PC-3 (cell line): ENCODE results near the gene OCA2. TPM values are rescaled to one million over a fixed set of nuclear protein-coding genes. Genes with fewer than 3 reads are reported as not detected.

ENCODE experiments used
- ATAC-seq: fragments of 200-7000 bp; cut with Tn5 transposase; 2 replicates; pipeline ENCODE4 v1.9.1; 2020; ENCODE audit warnings: mild to moderate bottlenecking, moderate library complexity
- BruUV-seq: library from RNA; stranded (reverse); fragments of 400-500 nt; replicated peaks from 2 replicates; lab custom pipeline; 2021; lab: Mats Ljungman, UMichigan
- CTCF ChIA-PET: fragments of 300-600 bp; sonication (Branson Sonifier 250); formaldehyde crosslinking; loops from one replicate; lab custom pipeline; 2022; ENCODE audit warnings: antibody characterized with exemption; lab: Charles Lee
- POLR2A ChIA-PET: fragments of 300-600 bp; sonication (Branson Sonifier 250); formaldehyde crosslinking; loops from one replicate; lab custom pipeline; 2022; ENCODE audit warnings: antibody characterized with exemption; ENCODE audit not compliant: unreplicated experiment; lab: Charles Lee
- DNase-seq: peaks from one replicate; pipeline ENCODE4 v3.0.0-alpha.2; 2015
- H2AFZ ChIP-seq: fragments of 300-600 bp; sonication (generic); 2 replicates; pipeline ENCODE4 v1.6.0; 2016; ENCODE audit warnings: antibody characterized with exemption, low read length
- H3F3A ChIP-seq: fragments of 300-600 bp; sonication (generic); one replicate; pipeline ENCODE4 v1.6.0; 2017; ENCODE audit warnings: antibody characterized with exemption, low read length, control low read depth, mild to moderate bottlenecking; ENCODE audit not compliant: unreplicated experiment
- H3K27ac ChIP-seq: fragments of 300-600 bp; sonication (generic); 2 replicates; pipeline ENCODE4 v1.5.1; 2016; ENCODE audit warnings: mild to moderate bottlenecking, low read length
- H3K27me3 ChIP-seq: fragments of 300-600 bp; sonication (generic); 2 replicates; pipeline ENCODE4 v1.6.1; 2016; ENCODE audit warnings: low read length, mixed read lengths
- H3K36me3 ChIP-seq: fragments of 300-600 bp; sonication (generic); 2 replicates; pipeline ENCODE4 v1.6.1; 2016; ENCODE audit warnings: low read depth, mixed run types, low read length, mixed read lengths
- H3K4me1 ChIP-seq: fragments of 300-600 bp; sonication (generic); 2 replicates; pipeline ENCODE4 v1.5.1; 2016; ENCODE audit warnings: low read length; ENCODE audit not compliant: insufficient read depth
- H3K4me2 ChIP-seq: fragments of 300-600 bp; sonication (generic); 2 replicates; pipeline ENCODE4 v1.6.0; 2016; ENCODE audit warnings: low read length
- H3K4me3 ChIP-seq: fragments of 300-600 bp; sonication (generic); 2 replicates; pipeline ENCODE4 v1.5.1; 2016; ENCODE audit warnings: mild to moderate bottlenecking, low read length, mixed read lengths
- H3K79me2 ChIP-seq: fragments of 300-600 bp; sonication (generic); 2 replicates; pipeline ENCODE4 v1.6.1; 2017; ENCODE audit warnings: low read length, mixed read lengths
- H3K9ac ChIP-seq: fragments of 300-600 bp; sonication (generic); 2 replicates; pipeline ENCODE4 v1.6.0; 2016; ENCODE audit warnings: mild to moderate bottlenecking, low read length
- H3K9me2 ChIP-seq: fragments of 300-600 bp; sonication (generic); replicated peaks from 2 replicates; pipeline ENCODE4 v1.6.1; 2016; ENCODE audit warnings: mixed run types, low read length, mixed read lengths
- H3K9me3 ChIP-seq: fragments of 300-600 bp; sonication (generic); 2 replicates; pipeline ENCODE4 v1.6.1; 2016; ENCODE audit warnings: low read length, mixed read lengths
- H4K20me1 ChIP-seq: fragments of 300-600 bp; sonication (generic); 2 replicates; pipeline ENCODE4 v1.6.1; 2016; ENCODE audit warnings: low read length, mixed read lengths
- CTCF ChIP-seq: fragments of 300-600 bp; sonication (generic); conservative IDR thresholded peaks from 2 replicates; pipeline ENCODE4 v1.5.1; 2017; ENCODE audit warnings: antibody characterized with exemption, low read depth, mild to moderate bottlenecking, low read length
- EZH2 ChIP-seq: fragments of 300-600 bp; sonication (generic); IDR thresholded peaks from one replicate; pipeline ENCODE4 v1.6.1; 2017; ENCODE audit warnings: antibody characterized with exemption, mild to moderate bottlenecking, low read length; ENCODE audit not compliant: unreplicated experiment
- EZH2phosphoT487 ChIP-seq: fragments of 300-600 bp; sonication (generic); IDR thresholded peaks from 2 replicates; pipeline ENCODE4 v1.6.1; 2018; ENCODE audit warnings: mild to moderate bottlenecking, antibody characterized with exemption, low read length, borderline replicate concordance
- intact Hi-C: fragments of 100-400 bp; cut with micrococcal nuclease; formaldehyde crosslinking; loops from 2 replicates; pipeline ENCODE4 v1.9.0; 2023
- total RNA-seq: library from RNA; depleted of rRNA; stranded (reverse); fragments of >200 nt; gene quantifications from 2 replicates; pipeline ENCODE4 v1.2.3, GENCODE V29; 2014

OCA2 gene
- total RNA-seq, 1 experiment from 2014 or later = not detected

DNA sequence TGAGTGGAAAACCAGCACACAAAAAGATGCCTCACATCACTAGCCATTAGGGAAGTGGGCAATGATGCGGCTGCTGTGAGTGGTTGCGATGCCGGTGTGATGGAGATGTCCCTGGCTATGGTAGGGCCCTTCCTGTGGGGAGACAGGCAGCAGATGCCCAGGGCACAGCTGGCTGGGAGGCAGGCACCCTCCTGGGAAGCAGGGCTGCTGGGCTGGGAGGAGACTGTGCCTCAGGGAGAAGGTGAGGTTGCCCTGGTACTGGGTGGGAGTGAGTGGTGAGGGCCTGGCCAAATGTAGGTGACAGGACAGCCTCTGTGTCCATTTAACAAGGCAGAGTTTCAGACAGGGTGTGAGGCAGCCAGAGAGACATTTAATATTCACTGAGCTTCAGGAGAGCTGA is 335.6 kb downstream of the OCA2 start:
- BruUV-seq = no TSS peak
- POLR2A ChIA-PET = no interaction called here
- intact Hi-C loops = no loop called here

GRCh38 chr15:27762471-27762870 is 336.6 kb downstream of the OCA2 start:
- no peak overlapping the region for H3K4me3 ChIP-seq
- H3K27ac ChIP-seq = no peak overlapping the region
- TF ChIP-seq EZH2phosphoT487 (no peak), CTCF (no peak), EZH2 (no peak)
- CTCF ChIA-PET = no interaction called here
- no peaks in the 10 kb centered on the region for H3K36me3 ChIP-seq
- H3K27me3 ChIP-seq = no peaks in the 10 kb centered on the region
- intact Hi-C loops = no loop called here
- ATAC-seq = no peak
- H2AFZ ChIP-seq = no peak overlapping the region
- H3K4me2 ChIP-seq = no peak overlapping the region
- no peak overlapping the region for H3K9ac ChIP-seq
- H3K4me1 ChIP-seq = no peaks in the 10 kb centered on the region
- H4K20me1 ChIP-seq = no peaks in the 10 kb centered on the region
- no peak for DNase-seq
- H3K9me2 ChIP-seq = no peaks in the 10 kb centered on the region
- POLR2A ChIA-PET = no interaction called here
- H3K9me3 ChIP-seq = peaks cover 19% of the 10 kb centered on the region; the same call in 1 of the 2 replicates
- no peaks in the 10 kb centered on the region for H3F3A ChIP-seq
- BruUV-seq = no TSS peak
- no peaks in the 10 kb centered on the region for H3K79me2 ChIP-seq

More for the DNA sequence above, 335.6 kb downstream of the OCA2 start:
- Histone ChIP-seq H3K9ac (no peak overlapping the region), H2AFZ (no peak overlapping the region), H3F3A (no peaks in the 10 kb centered on the region), H3K4me1 (no peaks in the 10 kb centered on the region), H3K79me2 (no peaks in the 10 kb centered on the region), H4K20me1 (no peaks in the 10 kb centered on the region), H3K36me3 (no peaks in the 10 kb centered on the region), H3K9me3 (peaks cover 10% of the 10 kb centered on the region; the same call in 1 of the 2 replicates), H3K9me2 (no peaks in the 10 kb centered on the region), H3K27ac (no peak overlapping the region), H3K4me2 (no peak overlapping the region), H3K4me3 (no peak overlapping the region), H3K27me3 (no peaks in the 10 kb centered on the region)
- TF ChIP-seq EZH2phosphoT487 (no peak), EZH2 (no peak), CTCF (no peak)
- DNase-seq (no peak), ATAC-seq (no peak)
- CTCF ChIA-PET = no interaction called here

DNA sequence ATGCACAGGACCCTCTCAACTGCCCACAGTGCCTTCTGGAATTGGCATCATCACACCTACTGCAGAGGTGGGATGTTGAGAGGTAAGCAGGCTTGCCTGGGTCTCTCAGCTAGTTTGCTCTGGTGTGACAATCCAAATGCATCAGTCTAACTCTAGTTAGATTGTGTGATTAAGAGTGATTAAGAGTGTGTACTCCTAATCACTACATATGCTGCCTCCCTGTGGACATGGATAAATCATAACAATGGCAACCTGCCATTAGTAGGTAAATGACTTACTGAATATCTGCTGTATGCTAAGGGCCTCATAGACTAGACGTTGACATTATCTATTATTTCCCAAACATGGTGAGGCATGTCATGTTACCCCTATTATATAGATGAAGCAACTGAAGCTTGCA is 342.1 kb downstream of the OCA2 start:
- H3K9me3 ChIP-seq = peaks cover 28% of the 10 kb centered on the region; the same call in 1 of the 2 replicates
- no peaks in the 10 kb centered on the region for H4K20me1 ChIP-seq
- H3K36me3 ChIP-seq = no peaks in the 10 kb centered on the region
- ATAC-seq = no peak
- H2AFZ ChIP-seq = no peak overlapping the region
- BruUV-seq = no TSS peak
- no peak overlapping the region for H3K9ac ChIP-seq
- H3K79me2 ChIP-seq = no peaks in the 10 kb centered on the region
- POLR2A ChIA-PET = no interaction called here
- no peaks in the 10 kb centered on the region for H3K9me2 ChIP-seq
- no peak overlapping the region for H3K27ac ChIP-seq
- H3K4me1 ChIP-seq = no peaks in the 10 kb centered on the region
- intact Hi-C loops = no loop called here
- H3K27me3 ChIP-seq = no peaks in the 10 kb centered on the region
- DNase-seq = no peak
- H3F3A ChIP-seq = no peaks in the 10 kb centered on the region
- H3K4me3 ChIP-seq = no peak overlapping the region
- TF ChIP-seq EZH2phosphoT487 (no peak), EZH2 (no peak)
- no peak overlapping the region for H3K4me2 ChIP-seq
- CTCF ChIA-PET = no interaction called here
